GM19193 (cell line): ENCODE results near the gene TADA2A.
A peak's percentile ranks its signal among the peaks of the same experiment; 100 is the strongest.

Source experiments
- POLR2A ChIP-seq: IDR thresholded peaks from 4 replicates; pipeline ENCODE4 v1.6.1; 2011; ENCODE audit not compliant: insufficient read depth, insufficient read length; ENCODE audit errors: extremely low read depth

Gene TADA2A, protein sequence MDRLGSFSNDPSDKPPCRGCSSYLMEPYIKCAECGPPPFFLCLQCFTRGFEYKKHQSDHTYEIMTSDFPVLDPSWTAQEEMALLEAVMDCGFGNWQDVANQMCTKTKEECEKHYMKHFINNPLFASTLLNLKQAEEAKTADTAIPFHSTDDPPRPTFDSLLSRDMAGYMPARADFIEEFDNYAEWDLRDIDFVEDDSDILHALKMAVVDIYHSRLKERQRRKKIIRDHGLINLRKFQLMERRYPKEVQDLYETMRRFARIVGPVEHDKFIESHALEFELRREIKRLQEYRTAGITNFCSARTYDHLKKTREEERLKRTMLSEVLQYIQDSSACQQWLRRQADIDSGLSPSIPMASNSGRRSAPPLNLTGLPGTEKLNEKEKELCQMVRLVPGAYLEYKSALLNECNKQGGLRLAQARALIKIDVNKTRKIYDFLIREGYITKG

DNA sequence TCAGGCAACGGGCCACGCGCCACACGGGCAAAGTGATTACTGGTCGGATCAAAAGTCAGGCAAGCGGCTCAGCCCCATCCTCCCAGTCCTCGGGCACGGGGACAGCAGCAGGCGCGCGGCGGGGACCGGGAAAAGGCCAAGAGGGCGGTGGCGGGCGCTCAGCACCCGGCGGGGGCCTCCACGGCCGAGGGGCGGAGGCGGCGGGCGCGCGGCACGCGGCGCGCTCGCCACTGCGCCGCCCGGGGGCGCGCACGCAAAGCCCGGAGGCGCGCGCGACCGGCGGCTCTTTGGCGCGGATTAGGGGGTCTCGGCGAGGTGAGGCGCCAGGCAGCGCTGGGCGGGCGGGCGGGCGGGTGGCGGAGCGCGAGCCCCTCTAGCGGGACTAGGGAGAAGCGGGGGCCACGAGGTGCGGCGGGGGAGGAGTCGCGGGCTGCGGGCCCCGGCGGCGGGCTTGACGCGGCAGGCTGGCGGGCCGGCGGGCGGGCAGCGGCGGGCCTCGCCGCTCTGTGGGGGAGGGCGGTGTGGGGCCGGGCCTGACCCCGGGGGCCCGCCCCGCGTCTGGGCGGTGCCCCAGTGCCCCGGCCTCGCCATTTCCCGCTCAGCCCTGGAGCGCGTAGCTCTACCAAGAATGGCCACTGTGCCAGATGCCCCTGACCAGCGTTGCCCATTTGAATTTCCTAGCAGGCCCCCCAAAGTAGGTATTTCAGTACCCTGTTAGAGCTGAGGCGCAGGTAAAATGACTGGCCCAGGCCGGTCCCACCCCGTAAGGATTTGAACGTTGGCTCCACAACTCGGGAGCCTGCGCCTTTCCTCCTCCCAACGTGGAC is at the start of gene TADA2A, which contains the start of gene ACACA:
TSS of gene TADA2A (plus strand) at position 252 of the 827 bp plus-strand sequence. CDS start 4,480 bp downstream, outside the sequence.
TSS of gene ACACA (minus strand) at position 202 of the 827 bp plus-strand sequence. CDS start 537 bp downstream, outside the sequence.
- TF ChIP-seq POLR2A = peak; percentile 76

DNA sequence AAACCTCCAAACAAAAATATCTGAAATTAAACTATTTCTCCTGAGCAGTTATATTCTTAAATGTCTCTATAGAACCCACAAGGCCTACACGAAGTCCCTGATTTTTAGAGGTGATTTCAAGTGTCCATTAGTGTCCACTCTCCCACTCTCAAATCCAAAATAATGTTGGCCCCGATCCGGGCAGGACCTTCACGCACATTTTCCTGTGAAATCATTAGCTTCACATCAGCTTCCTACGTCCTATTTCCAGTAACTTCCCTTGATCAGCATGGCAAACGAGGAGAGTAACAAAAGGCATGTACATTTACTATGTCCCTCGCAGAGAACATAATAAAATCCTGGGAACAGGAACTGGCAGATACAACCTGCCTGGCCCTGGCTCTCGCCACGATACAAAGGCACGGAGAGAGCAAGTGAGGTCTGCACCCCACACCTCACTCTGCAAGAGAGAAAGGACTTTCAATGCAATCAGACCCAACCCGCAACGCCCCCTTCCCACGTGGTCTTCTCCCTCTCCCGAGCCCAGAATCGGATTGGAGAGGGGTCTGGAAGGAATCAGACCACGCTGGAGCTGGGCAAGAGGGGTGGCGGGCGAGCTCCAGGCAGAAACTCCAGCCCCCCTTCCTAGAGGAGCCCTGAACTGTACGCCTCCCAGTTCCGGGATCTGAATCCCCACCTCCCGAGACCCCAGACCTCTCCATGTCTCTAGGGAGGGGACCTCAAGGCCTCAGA is 48.4 kb upstream of the TADA2A start:
- TF ChIP-seq POLR2A = no peak

DNA sequence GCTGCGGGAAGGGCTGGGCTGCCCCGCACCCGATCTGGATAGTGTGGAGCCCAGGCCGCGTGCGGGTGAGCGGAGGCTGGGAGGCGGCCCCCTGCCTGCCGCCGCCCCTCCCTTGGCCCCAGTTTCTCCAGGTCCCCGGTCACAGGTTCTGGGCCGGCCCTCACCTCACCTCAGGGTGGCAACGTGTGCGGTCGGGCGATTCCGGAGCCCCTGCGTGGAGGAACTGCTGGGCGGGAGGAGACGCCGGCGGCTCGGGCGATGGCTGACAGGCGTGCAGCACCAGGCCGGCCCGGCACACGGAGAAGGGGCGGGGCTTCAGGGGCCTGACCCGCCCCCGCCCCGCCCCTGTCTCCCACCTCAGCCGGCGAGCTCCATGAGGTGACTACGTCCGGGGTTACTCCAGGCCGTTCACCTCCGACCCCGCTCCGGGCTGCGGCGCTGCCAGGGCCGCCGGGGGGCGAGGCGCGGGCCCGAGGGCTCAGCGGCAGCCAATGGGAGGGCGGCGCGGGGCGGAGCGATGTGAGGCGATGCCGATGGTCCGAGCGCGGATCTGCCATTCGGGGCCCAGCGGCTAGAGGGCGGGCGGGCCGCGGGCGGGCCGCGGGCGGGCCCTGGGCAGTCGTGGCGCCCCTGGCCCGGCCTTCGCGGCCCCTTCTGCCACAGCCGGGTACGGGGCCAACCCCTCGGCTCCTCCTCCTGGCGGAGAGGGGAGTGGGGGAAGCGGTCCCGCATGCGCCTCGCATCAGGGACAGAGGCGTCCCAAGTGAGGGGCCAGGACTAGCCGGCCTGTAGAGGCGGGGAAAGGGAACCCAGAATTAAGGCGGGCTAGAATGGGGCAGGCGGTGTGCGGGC is 47.6 kb upstream of the TADA2A start:
- peak; percentile 72 for TF ChIP-seq POLR2A

DNA sequence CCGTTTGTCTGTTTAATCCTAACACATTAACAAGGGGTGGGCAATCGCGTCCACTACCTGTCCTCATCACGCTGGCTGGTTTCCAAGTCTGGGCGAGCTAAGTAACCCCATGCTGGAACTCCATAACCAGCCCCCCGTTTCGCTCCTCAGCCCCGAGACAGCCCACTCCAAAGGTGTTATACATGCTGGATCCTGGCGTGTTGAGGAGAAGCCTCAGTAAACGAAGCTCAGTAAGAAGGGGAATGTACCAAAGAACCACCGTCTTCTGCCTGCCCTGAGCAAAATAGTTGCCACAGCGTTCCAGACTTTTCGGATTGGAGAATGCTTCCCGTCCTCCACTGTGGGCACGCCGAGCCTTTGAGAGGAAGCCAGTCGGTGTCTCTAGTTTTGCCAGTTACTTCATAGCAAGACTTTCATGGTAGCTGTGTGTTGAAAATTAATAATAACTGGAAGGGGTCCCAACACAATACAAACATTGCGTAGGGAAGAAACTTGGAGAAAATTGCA is 47.0 kb upstream of the TADA2A start:
- TF ChIP-seq POLR2A = no peak

DNA sequence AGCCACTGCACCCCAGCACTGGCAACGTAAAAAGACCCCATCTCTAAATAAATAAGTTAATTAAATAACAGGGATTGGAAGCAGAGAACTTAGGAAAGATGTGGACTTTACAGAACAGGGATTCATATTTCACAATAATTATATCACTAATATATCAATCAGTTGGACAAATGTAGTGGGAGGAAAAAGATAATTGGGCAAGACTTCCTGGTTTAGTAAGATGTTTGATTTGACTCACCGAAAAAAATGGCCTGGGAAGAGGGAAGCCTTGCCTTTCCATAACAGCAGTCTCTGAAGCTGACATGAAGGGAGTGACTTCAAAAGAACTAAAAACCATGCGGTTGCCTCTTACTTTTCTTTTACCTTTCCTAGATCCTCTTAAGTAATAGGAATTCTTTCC is 46.1 kb upstream of the TADA2A start:
- no peak for TF ChIP-seq POLR2A

DNA sequence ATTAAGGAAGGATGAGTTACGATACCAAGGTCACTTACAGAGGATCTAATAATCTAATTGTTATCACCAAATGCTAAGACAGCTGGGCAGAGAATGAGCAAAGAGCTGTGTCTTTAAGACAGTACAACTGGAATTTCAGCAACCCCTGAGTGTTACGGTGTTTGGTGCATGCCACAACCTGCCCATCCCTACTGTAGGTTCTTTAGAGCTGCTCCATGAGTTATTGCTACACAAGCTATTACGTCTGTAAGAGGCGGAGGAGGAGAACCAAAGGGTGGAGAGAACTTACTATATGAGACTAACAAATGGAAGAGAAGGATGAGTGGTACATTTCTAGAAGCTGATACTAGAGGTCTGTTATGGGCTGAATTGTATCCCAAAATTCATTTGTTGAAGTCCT is 45.1 kb upstream of the TADA2A start:
- TF ChIP-seq POLR2A = no peak

DNA sequence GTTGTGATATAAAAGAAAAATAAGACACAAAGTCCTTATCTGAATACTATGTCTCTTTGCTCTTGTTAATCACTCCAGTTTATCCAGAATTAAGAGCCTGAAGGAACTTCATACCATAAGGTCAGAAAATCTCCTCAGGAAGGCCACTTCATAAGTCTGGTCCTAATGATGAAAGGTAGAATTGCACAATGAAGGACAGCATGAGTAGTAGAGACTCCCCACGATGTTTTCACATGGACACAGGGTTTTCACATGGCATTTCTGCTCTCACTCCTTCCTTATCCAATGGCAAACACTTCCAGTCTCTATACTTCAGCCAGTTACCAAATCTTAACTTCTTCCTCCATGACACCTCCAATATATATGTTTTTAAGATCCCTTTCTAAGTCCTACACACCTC is 41.1 kb upstream of the TADA2A start:
- no peak for TF ChIP-seq POLR2A

DNA sequence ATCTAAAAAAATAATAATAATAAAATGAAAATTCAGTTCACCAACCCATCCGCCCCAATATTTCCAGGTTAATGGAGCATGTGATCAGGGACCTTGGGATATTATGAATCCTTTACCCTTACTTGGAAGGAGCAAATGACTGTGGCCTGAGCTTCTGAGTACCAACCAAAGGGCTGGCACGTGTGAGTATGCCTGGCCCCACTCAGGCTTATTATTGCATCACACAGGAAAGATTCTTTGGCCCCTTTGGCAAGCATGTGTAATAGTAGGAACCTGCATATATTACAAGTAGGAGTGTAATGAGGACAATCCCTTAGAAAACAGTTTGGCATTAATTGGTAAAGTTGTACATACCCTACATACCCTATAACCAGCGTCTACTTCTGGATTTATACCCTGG is 38.1 kb upstream of the TADA2A start:
- no peak for TF ChIP-seq POLR2A

DNA sequence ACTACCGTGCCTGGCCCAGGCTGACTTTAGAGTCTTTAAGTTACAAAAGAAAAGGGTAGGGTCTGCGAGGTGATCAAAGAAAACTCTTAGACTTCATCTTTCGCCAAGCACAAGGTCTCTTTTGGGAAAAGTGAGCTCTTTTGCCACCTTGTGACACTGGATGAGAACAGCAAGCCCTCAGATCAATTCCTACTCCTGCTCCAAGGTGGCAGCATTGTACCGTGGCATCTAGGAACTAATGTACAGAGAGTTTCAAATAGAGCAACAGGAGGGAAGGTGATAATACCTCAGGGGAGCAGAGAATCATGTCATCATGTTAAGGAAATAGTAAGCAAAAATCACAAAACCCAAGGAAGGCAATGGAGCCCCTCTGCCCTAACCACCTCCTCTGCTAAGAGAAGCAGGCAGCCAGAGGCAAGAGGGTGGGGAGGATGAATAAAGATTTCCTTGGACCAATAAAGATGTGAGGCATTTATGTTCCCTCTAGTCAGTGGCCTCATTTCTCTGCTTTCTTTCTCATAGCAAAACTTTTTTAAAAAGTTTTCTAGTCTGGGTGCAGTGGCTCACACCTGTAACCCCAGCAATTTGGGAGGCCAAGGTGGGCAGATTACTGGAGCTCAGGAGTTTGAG is 33.0 kb upstream of the TADA2A start:
- no peak for TF ChIP-seq POLR2A

DNA sequence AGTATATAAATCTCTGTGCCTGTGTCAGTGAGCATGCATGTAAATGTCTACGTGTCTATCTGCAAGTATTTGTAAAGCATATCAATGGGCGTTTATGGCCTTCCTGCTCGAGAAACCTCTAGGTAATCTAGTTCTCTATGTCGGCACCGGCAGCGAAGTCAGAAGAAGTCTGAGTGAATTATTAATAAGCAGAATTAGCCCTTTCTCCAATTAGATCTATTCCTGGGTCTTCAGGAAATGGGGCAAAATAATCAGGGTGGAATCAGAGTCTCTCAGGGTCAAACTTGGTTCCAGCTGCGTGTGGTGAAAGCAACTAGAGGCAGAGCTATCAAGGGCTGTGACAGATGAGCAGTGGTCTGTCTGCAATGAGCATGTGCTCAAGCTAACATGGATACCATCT is 31.0 kb upstream of the TADA2A start, which contains the start of gene C17orf78:
TSS of gene C17orf78 (plus strand) at position 280 of the 400 bp plus-strand sequence. CDS start at position 388, 108 bp downstream.
- no peak for TF ChIP-seq POLR2A

DNA sequence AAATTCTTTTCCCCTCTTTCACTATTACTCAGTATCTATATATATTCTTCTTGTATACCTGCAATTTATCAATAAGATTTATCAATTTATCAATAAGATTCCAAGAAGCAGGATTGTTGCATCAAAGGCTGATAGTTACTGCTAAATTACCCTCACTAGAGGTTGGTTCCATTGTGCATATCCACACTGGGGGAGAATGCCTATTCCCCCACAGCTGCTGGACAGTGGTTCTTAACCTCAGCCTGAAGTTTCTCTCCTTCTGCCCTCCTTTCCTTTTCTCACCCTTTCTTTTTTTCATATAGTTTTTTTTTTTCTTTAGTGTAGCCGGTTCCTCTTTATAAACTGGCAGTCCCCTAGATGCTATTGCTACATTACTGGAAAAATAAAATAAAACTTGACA is 24.6 kb upstream of the TADA2A start:
- no peak for TF ChIP-seq POLR2A

DNA sequence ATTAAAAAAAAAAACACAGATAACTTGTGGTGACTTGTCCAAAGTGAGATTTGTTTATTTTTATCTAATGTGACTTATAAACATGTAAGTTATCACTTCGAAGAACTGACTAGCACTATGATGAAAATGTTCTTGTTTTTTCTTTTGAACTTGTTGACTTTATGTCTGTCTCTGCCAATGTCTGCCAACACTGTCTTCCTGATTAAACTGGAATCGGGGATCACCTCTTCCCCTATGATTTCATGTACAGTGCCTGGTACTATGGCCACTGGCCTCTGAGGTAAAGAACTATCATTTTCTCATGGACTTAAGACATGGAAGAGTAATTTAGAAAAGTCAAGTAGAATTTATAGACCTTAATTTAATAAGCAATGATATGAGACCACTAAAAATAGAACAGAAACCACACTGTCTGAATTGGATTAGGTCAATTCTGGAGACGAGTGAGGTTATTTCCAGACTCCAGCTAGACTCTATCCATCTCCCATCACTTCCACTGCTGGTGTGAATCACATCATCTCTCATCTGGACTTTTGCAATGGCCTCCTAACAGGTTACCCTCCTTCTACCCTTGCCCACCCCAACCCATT is 22.0 kb upstream of the TADA2A start:
- TF ChIP-seq POLR2A = no peak

DNA sequence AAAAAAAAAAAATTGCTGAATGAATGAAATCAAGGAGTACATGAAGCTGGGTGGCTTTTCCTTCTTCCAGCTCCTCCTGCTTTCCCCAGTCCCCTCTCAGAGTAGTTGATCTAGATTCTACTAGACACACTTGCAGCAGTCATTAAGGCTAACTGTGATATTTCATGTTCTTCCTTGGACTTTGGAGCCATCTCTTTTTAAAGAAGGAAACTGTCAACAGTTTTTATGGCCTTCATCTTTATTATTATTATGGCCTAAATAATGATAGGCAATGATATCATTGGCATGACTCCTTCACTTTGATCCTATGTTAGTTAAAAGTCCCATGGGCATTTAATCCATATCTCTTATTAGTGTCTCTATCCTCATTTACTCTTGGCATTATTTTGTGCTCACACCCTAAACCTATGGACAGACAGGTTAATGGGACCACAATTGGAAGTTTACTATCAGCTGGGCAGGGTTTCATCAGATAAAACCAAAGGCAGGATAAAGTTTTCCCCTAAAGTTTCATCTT is 21.2 kb upstream of the TADA2A start:
- TF ChIP-seq POLR2A = no peak
